GM11168 (cell line): Measurements from ENCODE around the gene MYO3B.
"Not testable (repeated sequence)": the region's sequence is repeated elsewhere in the genome, so short reads cannot be mapped to it uniquely, and the experiment has no call there.

Experiments used
- in situ Hi-C: fragments of 300-500 bp; cut with MboI; formaldehyde crosslinking; loops from one replicate; pipeline ENCODE4 v1.12.0; 2022; ENCODE audit warnings: low sequenced_read_pairs; ENCODE audit not compliant: unreplicated experiment

The MYO3B gene

DNA sequence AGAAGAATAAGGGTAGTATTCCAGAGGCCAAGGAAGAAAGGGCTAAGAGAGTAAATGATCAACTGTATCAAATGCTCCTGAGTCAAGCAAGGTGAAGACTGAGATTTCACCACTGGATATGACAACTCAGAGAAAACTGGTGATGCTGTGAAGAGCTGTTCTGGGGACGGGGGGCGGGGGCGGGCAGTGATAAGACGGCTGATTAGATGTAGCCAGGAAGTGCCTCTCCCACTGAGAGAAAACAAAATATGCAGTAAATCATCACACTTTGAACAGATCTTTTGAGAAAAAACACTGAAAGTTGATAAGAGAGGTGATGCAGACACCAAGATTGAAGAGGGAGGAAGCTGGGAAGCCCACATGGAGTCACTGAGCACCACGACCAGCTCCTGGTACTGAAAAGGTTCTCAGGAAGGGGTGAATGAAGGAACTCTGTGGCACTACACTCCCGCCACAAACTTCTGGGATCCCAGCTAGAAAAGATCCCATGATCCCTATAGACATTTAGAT is 75.8 kb downstream of the MYO3B start:
- in situ Hi-C loops, result no loop called here

- in situ Hi-C loops, result no loop called here
Measured at GRCh38 chr2:170254293-170254732, 76.4 kb downstream of the MYO3B start.

- in situ Hi-C loops, result no loop called here
Measured at GRCh38 chr2:170255137-170255536, 77.2 kb downstream of the MYO3B start.

GRCh38 chr2:170255971-170256370 is 78.0 kb downstream of the MYO3B start:
- in situ Hi-C loops, result no loop called here

DNA sequence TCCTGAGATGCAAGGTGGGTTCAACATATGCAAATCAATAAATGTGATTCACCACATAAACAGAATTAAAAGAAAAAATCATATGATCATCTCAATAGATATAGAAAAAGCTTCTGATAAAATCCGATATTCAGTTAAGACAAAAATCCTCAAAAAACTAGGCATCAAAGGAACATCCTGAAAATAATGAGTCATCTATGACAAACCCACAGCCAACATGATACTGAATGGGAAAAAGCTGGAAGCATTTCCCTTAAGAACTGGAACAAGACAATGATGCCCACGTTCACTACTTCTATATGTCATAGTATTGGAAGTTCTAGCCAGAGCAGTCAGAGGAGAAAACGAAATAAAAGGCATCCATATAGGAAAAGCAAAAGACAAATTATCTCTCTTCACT is 80.4 kb downstream of the MYO3B start:
- in situ Hi-C loops, result no loop called here

DNA sequence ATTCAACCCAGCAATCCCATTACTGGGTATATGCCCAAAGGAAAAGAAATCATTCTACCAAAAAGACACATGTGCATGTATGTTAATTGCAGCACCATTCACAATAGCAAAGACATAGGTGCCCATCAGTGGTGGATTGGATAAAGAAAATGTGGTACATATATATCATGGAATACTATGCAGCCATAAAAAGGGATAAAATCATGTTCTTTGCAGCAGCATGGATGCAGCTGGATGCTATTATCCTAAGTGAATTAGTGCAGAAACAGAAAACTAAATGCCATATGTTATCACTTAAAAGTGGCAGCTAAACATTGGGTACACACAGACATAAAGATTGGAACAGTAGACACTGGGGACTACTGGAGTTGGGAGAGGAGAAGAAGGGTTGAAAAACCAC is 82.2 kb downstream of the MYO3B start:
- in situ Hi-C loops, result no loop called here

DNA sequence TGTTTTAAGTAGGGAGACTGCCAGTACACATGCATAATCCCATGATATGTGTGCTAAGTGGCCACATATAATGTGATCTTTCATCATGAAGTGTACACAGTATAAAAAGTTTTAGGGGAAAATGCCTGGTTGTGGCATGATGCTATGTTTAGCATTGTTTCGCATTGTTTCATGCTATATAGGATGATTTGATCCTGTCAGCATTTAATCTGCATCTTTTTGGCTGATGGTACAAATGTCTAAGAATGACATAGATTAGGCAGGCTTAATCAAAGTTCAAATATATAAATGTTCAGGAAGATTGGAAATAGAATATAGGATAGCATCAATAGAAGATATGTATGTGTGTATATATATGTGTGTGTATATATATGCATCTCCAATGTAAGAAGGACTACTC is 83.6 kb downstream of the MYO3B start:
- in situ Hi-C loops, result no loop called here

DNA sequence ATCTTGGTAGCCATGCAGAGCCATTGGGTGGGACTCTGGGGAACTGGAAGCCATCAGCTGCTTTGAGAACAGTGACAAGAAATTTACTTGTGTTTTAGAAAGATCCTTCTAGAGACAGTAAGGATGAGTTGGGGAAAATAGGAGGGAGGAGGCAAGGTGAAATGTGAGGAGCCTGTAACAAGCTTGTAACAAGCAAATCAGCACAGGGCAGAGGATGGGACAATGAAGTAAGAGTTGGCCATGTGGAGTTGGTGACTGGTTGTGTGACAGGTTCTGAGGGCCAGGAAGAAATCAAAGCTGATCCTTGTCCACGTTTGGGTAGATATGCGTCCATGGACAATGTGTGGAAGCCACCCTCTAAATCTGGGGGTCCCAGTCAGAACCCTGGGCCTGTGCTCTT is 84.4 kb downstream of the MYO3B start:
- in situ Hi-C loops, result no loop called here

GRCh38 chr2:170262806-170263205 is 84.9 kb downstream of the MYO3B start:
- in situ Hi-C loops, result no loop called here

- in situ Hi-C loops, result not testable (repeated sequence)
Measured at GRCh38 chr2:170263728-170264521, 86.0 kb downstream of the MYO3B start.

- in situ Hi-C loops, result no loop called here
Measured at GRCh38 chr2:170264522-170264860, 86.5 kb downstream of the MYO3B start.

DNA sequence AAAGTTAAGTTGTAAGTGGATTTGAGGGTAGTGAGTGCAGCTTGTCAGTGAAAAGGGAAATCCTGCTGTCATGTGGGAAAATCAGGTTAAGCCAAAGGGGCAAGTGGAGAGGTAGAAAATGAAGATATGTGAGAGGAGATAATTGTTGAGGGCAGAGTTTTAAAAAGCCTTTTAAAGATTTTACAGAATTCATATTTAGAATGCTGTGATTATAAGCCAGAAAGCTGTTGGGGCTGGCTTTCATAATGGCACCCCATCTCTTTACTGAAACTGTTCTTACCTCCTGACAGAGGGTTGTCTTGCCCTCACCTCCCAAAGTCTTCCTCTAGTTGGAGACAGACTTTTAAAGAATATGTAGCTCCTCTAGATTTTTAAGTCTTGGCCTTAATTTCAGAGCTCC is 86.9 kb downstream of the MYO3B start:
- in situ Hi-C loops, result no loop called here

DNA sequence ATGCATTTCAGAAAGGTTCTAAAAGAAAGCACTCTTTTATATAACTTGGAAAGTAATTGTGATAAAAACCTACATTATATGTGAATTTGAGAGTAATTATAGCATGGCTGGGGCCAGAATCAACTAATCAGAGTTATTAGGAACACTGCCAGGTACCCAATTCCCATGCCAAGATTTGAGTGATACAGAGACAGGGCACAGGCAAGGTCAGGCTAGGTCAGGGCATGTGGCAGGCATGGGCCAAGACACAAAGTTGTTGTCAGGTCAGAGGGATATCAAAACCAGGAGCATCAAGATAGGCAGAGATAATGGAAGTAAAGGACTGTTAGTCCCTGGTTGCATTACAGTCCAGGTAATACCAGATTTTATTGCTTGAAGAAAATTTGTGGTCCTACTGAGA is 87.4 kb downstream of the MYO3B start:
- in situ Hi-C loops, result no loop called here

- in situ Hi-C loops, result no loop called here
Measured at GRCh38 chr2:170266358-170266757, 88.4 kb downstream of the MYO3B start.

DNA sequence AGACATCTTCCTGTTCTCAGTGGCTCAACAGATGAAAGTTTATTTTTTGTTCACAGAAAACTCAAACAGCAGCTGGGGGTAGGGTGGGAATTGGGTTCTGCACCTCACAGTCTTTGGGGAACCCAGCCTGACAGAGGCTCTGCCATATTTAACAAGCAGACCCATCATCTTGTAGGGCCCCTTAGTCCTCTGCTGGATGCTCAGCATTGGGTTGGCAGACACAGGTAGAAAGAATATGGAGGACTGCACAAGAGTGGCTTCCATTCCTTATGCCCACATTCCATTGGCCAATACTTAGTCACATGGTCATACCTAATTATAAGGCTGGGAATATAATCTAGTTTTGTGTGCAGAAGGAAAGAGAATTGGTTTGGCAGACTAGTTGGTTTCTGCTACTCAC is 89.1 kb downstream of the MYO3B start:
- in situ Hi-C loops, result no loop called here

GRCh38 chr2:170270278-170270864 is 92.4 kb downstream of the MYO3B start:
- in situ Hi-C loops, result no loop called here

- in situ Hi-C loops, result no loop called here
Measured at GRCh38 chr2:170271340-170271739, 93.4 kb downstream of the MYO3B start.

GRCh38 chr2:170276056-170276455 is 98.1 kb downstream of the MYO3B start:
- in situ Hi-C loops, result no loop called here

DNA sequence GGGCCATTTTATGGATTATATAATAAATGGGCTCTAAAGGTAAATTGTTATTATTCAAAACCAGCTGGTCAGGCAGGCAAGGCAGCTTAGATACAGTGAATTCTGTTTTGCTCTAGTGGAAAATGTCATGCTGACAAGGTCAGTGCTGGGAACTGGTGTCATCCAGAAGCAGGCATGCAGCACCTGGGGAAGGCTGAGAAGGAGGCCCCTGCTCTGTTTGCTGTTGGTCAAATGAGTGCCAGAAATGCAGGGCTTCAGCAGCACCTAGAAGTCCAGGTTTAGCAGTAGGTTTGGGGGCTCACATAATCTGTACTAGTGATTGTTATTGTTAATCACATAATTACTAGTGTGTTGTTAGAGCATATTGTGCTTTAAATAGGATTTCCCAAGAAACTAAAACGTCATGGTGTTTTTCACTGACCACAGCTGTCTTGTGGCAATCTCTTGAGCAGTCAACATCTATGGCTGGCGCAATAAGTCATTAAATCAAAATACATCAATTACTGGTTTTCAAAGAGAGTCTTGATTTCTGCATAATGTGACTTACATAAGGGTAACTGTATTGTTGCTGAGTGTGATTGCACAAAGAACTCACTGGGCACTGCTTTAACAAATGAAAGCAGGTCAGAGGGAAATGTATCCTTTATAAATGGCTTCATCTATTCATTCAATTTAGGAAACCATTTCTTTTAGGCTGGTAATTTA is 99.1 kb downstream of the MYO3B start:
- in situ Hi-C loops, result no loop called here

DNA sequence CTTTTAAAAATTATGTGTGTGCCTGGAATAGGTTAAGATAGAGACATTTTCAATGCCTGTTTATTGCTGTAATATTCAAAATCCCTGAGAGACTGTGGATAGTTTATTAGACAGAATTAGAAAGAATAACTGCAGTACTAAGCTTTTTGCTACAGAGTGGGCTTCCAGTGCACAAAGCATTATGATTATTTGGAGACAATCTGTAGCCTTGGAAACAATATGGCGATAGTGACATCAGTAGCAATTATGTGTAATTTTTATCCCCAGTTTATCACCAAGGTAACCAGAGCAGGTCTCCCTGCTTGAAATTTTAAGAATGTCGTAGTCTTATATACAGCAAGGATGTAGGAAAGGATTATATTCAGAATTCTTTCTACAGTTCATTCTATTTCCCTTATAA is 100.0 kb downstream of the MYO3B start:
- in situ Hi-C loops, result no loop called here

GRCh38 chr2:170279615-170280014 is 101.7 kb downstream of the MYO3B start:
- in situ Hi-C loops, result not testable (repeated sequence)
